C4-2B (cell line): ENCODE results near the gene CDCA3.

Experiments
- H3K27ac ChIP-seq: fragments of 450-650 bp; 2 replicates; pipeline ENCODE4 v1.5.1; 2017
- CTCF ChIP-seq: fragments of 450-650 bp; conservative IDR thresholded peaks from 2 replicates; pipeline ENCODE4 v1.5.1; 2017; ENCODE audit warnings: mild to moderate bottlenecking
- ZFX ChIP-seq: fragments of 450-650 bp; IDR thresholded peaks from 2 replicates; pipeline ENCODE4 v1.6.1; 2017

The CDCA3 gene

DNA sequence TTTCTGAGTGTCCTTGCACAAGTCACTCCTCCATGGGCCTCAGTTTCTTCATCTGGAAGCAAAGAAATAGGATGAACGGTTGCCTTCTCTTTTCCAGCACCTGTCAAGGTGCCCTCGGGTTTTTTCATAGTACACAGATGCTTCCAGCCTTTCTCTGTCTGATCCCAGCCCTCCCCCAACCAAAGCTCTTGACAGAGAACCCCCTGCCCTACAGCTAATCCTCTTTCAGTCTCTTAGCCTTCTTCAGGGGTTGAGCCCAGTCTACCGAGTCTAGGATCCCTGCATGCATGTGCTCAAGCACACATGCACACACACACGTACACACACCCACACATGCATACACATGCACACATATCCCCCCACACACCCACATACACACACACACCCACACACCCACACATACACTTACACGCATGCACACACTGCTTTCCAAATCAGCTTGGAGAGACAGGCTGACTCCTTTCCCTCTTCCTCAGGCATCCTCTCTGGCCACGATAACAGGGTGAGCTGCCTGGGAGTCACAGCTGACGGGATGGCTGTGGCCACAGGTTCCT lies 4.7 kb downstream of the CDCA3 start:
- no peak for TF ChIP-seq ZFX
- H3K27ac ChIP-seq: no peak overlapping the region

DNA sequence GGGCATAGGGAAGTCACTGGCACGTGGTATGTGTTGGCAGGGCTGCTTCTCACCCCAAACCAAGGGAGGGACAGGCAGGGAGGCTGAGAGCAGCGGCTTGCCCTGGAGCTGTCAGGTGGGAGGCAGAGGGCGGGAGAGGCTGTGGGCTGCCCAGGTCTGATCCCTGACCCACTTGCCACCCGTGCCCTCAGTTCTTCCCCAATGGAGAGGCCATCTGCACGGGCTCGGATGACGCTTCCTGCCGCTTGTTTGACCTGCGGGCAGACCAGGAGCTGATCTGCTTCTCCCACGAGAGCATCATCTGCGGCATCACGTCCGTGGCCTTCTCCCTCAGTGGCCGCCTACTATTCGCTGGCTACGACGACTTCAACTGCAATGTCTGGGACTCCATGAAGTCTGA lies 5.7 kb downstream of the CDCA3 start:
- no peak overlapping the region for H3K27ac ChIP-seq
- TF ChIP-seq CTCF (no peak), ZFX (no peak)

DNA sequence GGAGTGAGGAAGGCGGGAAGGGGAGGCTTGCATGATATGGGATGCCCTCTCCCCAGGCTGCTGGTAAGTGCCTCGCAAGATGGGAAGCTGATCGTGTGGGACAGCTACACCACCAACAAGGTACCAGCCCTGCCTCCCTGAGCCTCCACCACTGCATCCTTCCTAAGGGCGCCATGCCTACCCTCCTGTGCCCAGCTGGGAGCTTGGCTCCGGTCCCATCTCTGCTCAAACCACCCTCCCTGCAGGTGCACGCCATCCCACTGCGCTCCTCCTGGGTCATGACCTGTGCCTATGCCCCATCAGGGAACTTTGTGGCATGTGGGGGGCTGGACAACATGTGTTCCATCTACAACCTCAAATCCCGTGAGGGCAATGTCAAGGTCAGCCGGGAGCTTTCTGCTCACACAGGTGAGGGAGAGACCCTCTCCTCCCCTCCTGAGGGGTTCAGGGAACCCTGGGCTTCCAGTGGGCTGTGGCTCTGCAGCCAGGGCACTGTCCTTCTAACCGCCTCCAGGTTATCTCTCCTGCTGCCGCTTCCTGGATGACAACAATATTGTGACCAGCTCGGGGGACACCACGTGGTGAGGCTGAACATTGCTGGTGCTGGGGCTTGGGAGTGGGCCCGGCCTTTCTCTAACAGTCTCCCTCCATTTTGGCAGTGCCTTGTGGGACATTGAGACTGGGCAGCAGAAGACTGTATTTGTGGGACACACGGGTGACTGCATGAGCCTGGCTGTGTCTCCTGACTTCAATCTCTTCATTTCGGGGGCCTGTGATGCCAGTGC lies 7.8 kb downstream of the CDCA3 start:
- H3K27ac ChIP-seq: no peak overlapping the region
- no peak; the same call in 1 of the 2 replicates for TF ChIP-seq CTCF
- no peak for TF ChIP-seq ZFX

DNA sequence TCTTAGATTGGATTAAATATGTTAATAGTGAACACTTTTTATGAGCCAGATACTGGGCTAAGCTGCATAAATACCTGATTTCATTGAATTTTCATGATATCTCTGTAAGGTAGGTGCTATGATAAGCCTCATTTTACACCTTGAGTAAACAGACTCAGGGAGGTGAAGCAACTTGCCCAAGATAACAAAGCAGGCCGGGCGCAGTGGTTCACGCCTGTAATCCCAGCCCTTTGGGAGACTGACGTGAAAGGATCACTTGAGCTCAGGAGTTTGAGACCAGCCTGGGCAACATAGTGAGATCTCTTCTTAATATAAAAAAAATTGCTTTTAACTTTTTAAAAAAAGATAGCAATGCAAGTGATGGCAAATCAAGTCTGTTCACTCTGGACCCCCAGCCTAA lies 9.0 kb downstream of the CDCA3 start:
- no peak for TF ChIP-seq ZFX
- TF ChIP-seq CTCF: no peak
- no peak overlapping the region for H3K27ac ChIP-seq

- TF ChIP-seq CTCF (no peak), ZFX (no peak)
- no peak within 1 kb of the TSS for H3K27ac ChIP-seq
Observed at GRCh38 chr12:6840761-6841515, 10.1 kb downstream of the CDCA3 start, which contains the start of gene GNB3. Gene GNB3 (plus strand): TSS chr12:6840925. CDS start chr12:6841288, 363 bp downstream.

DNA sequence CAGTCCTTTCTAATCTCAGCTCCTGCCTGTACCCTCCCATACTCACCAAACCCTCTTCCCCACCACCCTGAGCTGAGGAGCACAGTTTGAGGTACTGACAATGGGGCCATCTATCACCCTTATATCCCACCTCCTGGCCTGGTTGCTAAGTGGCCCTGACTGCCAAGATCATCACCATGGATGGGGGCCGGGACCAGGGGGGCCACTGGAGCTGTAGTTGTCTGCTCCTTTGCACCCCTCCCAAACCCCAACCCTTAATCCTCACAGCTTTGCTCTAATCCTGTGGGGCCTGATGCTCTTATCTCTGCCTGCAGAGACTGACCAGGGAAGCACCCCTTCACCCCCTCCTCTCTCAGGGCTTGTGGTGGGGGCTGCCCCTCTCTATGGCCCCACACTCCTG lies 10.8 kb downstream of the CDCA3 start:
- TF ChIP-seq CTCF (no peak), ZFX (no peak)
- H3K27ac ChIP-seq: no peak overlapping the region

GRCh38 chr12:6839482-6840201 lies 11.4 kb downstream of the CDCA3 start:
- no peak for TF ChIP-seq ZFX
- no peak for TF ChIP-seq CTCF
- no peak overlapping the region for H3K27ac ChIP-seq
